H1 (cell line): ENCODE results near the gene MYLK2. TPM values are rescaled to one million over a fixed set of nuclear protein-coding genes. Genes with fewer than 3 reads are reported as not detected.

Source experiments
- CTCF ChIA-PET: fragments of 300-600 bp; sonication (Branson Sonifier 250); formaldehyde crosslinking; loops from one replicate; lab custom pipeline; 2021; ENCODE audit not compliant: partially characterized antibody; lab: Charles Lee
- POLR2A ChIA-PET: fragments of 300-600 bp; sonication (Branson Sonifier 250); formaldehyde crosslinking; loops from one replicate; lab custom pipeline; 2021; ENCODE audit warnings: inconsistent platforms; ENCODE audit not compliant: partially characterized antibody; lab: Charles Lee
- DNase-seq, 2 experiments: peaks; one replicate each; pipeline versions ENCODE4 v3.0.0 to v3.0.0-alpha.2; 2010 to 2022; ENCODE audit warnings: low spot score in 2 of 2, low read depth in 1 of 2, mixed read lengths in 1 of 2
- FAIRE-seq: peaks from 2 replicates; lab custom pipeline; 2011; peaks lifted over from hg19 to GRCh38; lab: Jason Lieb, UNC
- H2AFZ ChIP-seq: 2 replicates; pipeline ENCODE4 v1.8.1; 2012; ENCODE audit warnings: low read length, inconsistent platforms
- H2AK5ac ChIP-seq: 2 replicates; pipeline ENCODE4 v1.6.1; 2013; ENCODE audit warnings: low read depth, low read length
- H2BK120ac ChIP-seq: replicated peaks from 2 replicates; pipeline ENCODE3; 2013; ENCODE audit warnings: low read depth, low read length, inconsistent platforms
- H2BK12ac ChIP-seq: 2 replicates; pipeline ENCODE4 v1.6.1; 2013; ENCODE audit warnings: low read depth, low read length
- H2BK15ac ChIP-seq: 2 replicates; pipeline ENCODE4 v1.6.1; 2013; ENCODE audit warnings: low read length
- H2BK20ac ChIP-seq: 2 replicates; pipeline ENCODE4 v1.6.1; 2013; ENCODE audit warnings: low read length
- H2BK5ac ChIP-seq: 2 replicates; pipeline ENCODE4 v1.6.1; 2013; ENCODE audit warnings: low read depth, low read length
- H3K14ac ChIP-seq: 2 replicates; pipeline ENCODE4 v1.6.1; 2013; ENCODE audit warnings: inconsistent platforms; ENCODE audit not compliant: insufficient read length
- H3K18ac ChIP-seq: 2 replicates; pipeline ENCODE4 v1.6.1; 2013; ENCODE audit warnings: low read length; ENCODE audit errors: extremely low read depth
- H3K23ac ChIP-seq: 2 replicates; pipeline ENCODE4 v1.6.1; 2013; ENCODE audit warnings: inconsistent platforms; ENCODE audit not compliant: insufficient read length
- H3K23me2 ChIP-seq: 2 replicates; pipeline ENCODE4 v1.6.1; 2013; ENCODE audit warnings: low read depth, low read length
- H3K27ac ChIP-seq: 2 replicates; pipeline ENCODE4 v1.6.1; 2011; ENCODE audit warnings: low read depth, low read length, inconsistent platforms
- H3K27me3 ChIP-seq, 4 experiments: replicated peaks in 1 of 4; 1 replicate in 1 of 4; 2 replicates in 3 of 4; pipeline versions ENCODE4 v1.6.1 to v1.8.1; 2011 to 2013; ENCODE audit warnings: low read length in 3 of 4, mild to moderate bottlenecking in 3 of 4, inconsistent platforms in 2 of 4, mixed read lengths in 2 of 4, moderate library complexity in 1 of 4; ENCODE audit not compliant: control insufficient read depth in 3 of 4, insufficient read depth in 3 of 4; ENCODE audit errors: extremely low read depth in 1 of 4
- H3K36me3 ChIP-seq, 4 experiments: 2 replicates each; pipeline versions ENCODE4 v1.6.1 to v1.8.1; 2011 to 2013; ENCODE audit warnings: mild to moderate bottlenecking in 4 of 4, low read length in 3 of 4, moderate library complexity in 2 of 4, control low read depth in 1 of 4, inconsistent platforms in 1 of 4; ENCODE audit not compliant: insufficient read depth in 4 of 4, control insufficient read depth in 2 of 4
- H3K4ac ChIP-seq: replicated peaks from 2 replicates; pipeline ENCODE3; 2013; ENCODE audit warnings: low read length, low read depth, mixed read lengths, inconsistent platforms; ENCODE audit not compliant: insufficient read length
- H3K4me1 ChIP-seq, 4 experiments: replicated peaks in 1 of 4; 1 replicate in 1 of 4; 2 replicates in 3 of 4; pipeline versions ENCODE4 v1.6.1 to v1.8.1; 2011 to 2013; ENCODE audit warnings: low read length in 3 of 4, inconsistent platforms in 2 of 4, mixed read lengths in 1 of 4; ENCODE audit not compliant: insufficient read depth in 4 of 4, control insufficient read depth in 3 of 4
- H3K4me2 ChIP-seq, 2 experiments: 2 replicates each; pipeline versions ENCODE4 v1.6.1 to v1.8.1; 2011 to 2013; ENCODE audit warnings: low read depth in 2 of 2, low read length in 2 of 2, control low read depth in 1 of 2, inconsistent platforms in 1 of 2, mild to moderate bottlenecking in 1 of 2; ENCODE audit not compliant: insufficient read depth in 1 of 2
- H3K4me3 ChIP-seq, 4 experiments: fragments of 200-600, 300-600 bp in 1 of 4; sonication (generic), shearing (Covaris generic), sonication (Bioruptor Twin) in 1 of 4; 2 replicates each; pipeline versions ENCODE4 v1.5.1 to v1.8.1; 2011 to 2016; ENCODE audit warnings: low read length in 4 of 4, low read depth in 3 of 4, control low read depth in 2 of 4, inconsistent platforms in 2 of 4, mild to moderate bottlenecking in 2 of 4, mixed read lengths in 1 of 4, moderate library complexity in 1 of 4; ENCODE audit not compliant: insufficient read depth in 2 of 4; ENCODE audit errors: extremely low read depth in 1 of 4
- H3K56ac ChIP-seq: replicated peaks from 2 replicates; pipeline ENCODE3; 2013; ENCODE audit warnings: low read depth, mild to moderate bottlenecking, mixed read lengths, low read length, inconsistent platforms; ENCODE audit not compliant: insufficient read length
- H3K79me1 ChIP-seq: 2 replicates; pipeline ENCODE4 v1.6.1; 2013; ENCODE audit warnings: low read depth, low read length, control low read depth
- H3K79me2 ChIP-seq, 2 experiments: 2 replicates each; pipeline versions ENCODE4 v1.6.1 to v1.8.1; 2012 to 2013; ENCODE audit warnings: low read length in 2 of 2, mild to moderate bottlenecking in 2 of 2, inconsistent platforms in 1 of 2; ENCODE audit not compliant: insufficient read depth in 2 of 2, control insufficient read depth in 1 of 2
- H3K9ac ChIP-seq, 4 experiments: replicated peaks in 1 of 4; 1 replicate in 1 of 4; 2 replicates in 3 of 4; pipeline versions ENCODE4 v1.6.1 to v1.8.1; 2011 to 2013; ENCODE audit warnings: low read depth in 3 of 4, low read length in 3 of 4, control low read depth in 2 of 4, mild to moderate bottlenecking in 2 of 4, moderate library complexity in 2 of 4, inconsistent platforms in 1 of 4; ENCODE audit errors: extremely low read depth in 1 of 4
- H3K9me3 ChIP-seq, 2 experiments: 2 replicates each; pipeline versions ENCODE4 v1.6.1 to v1.8.1; 2012 to 2013; ENCODE audit warnings: mild to moderate bottlenecking in 2 of 2, moderate library complexity in 2 of 2, control low read depth in 1 of 2, inconsistent platforms in 1 of 2, low read depth in 1 of 2, low read length in 1 of 2, mixed read lengths in 1 of 2; ENCODE audit not compliant: insufficient read depth in 2 of 2
- H4K20me1 ChIP-seq, 2 experiments: replicated peaks in 1 of 2; 2 replicates each; pipeline versions ENCODE3 to v1.8.1; 2011 to 2013; ENCODE audit warnings: inconsistent platforms in 2 of 2, low read length in 2 of 2, mild to moderate bottlenecking in 1 of 2; ENCODE audit not compliant: insufficient read depth in 2 of 2, control insufficient read depth in 1 of 2
- H4K5ac ChIP-seq: 2 replicates; pipeline ENCODE4 v1.6.1; 2013; ENCODE audit warnings: low read length, low read depth, mixed read lengths, inconsistent platforms; ENCODE audit not compliant: insufficient read length
- H4K8ac ChIP-seq: 2 replicates; pipeline ENCODE4 v1.8.0; 2013; ENCODE audit warnings: mild to moderate bottlenecking, moderate library complexity, low read length, inconsistent platforms; ENCODE audit not compliant: insufficient read depth; ENCODE audit errors: extremely low read depth
- H4K91ac ChIP-seq: replicated peaks from 2 replicates; pipeline ENCODE3; 2013; ENCODE audit warnings: low read length, mixed read lengths, inconsistent platforms; ENCODE audit not compliant: insufficient read length
- ASH2L ChIP-seq: fragments of 200-600, 300-600 bp; sonication (generic); IDR thresholded peaks from one replicate; pipeline ENCODE4 v1.7.1; 2017; ENCODE audit warnings: low read length
- BRCA1 ChIP-seq: IDR thresholded peaks from 2 replicates; pipeline ENCODE4 v1.6.1; 2012; ENCODE audit warnings: low read depth, low read length, improper control_type of control experiment
- CBX5 ChIP-seq: fragments of 300-800, 300-1000 bp; sonication (generic); IDR thresholded peaks from 2 replicates; pipeline ENCODE4 v1.7.1; 2016; ENCODE audit warnings: antibody characterized with exemption, low read length, low read depth
- FOSL1 ChIP-seq: IDR thresholded peaks from 2 replicates; pipeline ENCODE4 v1.6.1; 2011; ENCODE audit warnings: mild to moderate bottlenecking, low read depth, low read length, moderate library complexity; ENCODE audit not compliant: insufficient read depth
- GABPA ChIP-seq: IDR thresholded peaks from 2 replicates; pipeline ENCODE4 v1.6.1; 2011; ENCODE audit warnings: mild to moderate bottlenecking, low read length, moderate library complexity, borderline replicate concordance; ENCODE audit not compliant: insufficient read depth
- HDAC2 ChIP-seq, 2 experiments: fragments of 300-600 bp in 1 of 2; sonication (generic) in 1 of 2; IDR thresholded peaks; 2 replicates each; pipeline ENCODE4 v1.6.1; 2011 to 2012; ENCODE audit warnings: low read depth in 2 of 2, low read length in 2 of 2, mild to moderate bottlenecking in 2 of 2, moderate library complexity in 2 of 2, borderline replicate concordance in 1 of 2, inconsistent platforms in 1 of 2
- NANOG ChIP-seq: IDR thresholded peaks from 2 replicates; pipeline ENCODE4 v1.6.1; 2011; ENCODE audit warnings: low read length, low read depth, mild to moderate bottlenecking, inconsistent platforms; ENCODE audit not compliant: insufficient read depth, poor library complexity, severe bottlenecking
- POU5F1 ChIP-seq: IDR thresholded peaks from 2 replicates; pipeline ENCODE4 v1.6.1; 2011; ENCODE audit warnings: low read depth, mild to moderate bottlenecking, low read length, moderate library complexity
- SAP30 ChIP-seq: fragments of 300-600 bp; sonication (generic); IDR thresholded peaks from 2 replicates; pipeline ENCODE4 v1.7.1; 2012; ENCODE audit warnings: low read length, moderate library complexity, mild to moderate bottlenecking, inconsistent platforms; ENCODE audit not compliant: insufficient read depth, insufficient replicate concordance
- SIRT6 ChIP-seq: IDR thresholded peaks from one replicate; pipeline ENCODE4 v1.7.1; 2012; ENCODE audit warnings: low read length, inconsistent platforms
- SP4 ChIP-seq: IDR thresholded peaks from 2 replicates; pipeline ENCODE4 v1.6.1; 2012; ENCODE audit warnings: low read length, inconsistent platforms
- YY1 ChIP-seq: IDR thresholded peaks from 2 replicates; pipeline ENCODE4 v1.6.1; 2011; ENCODE audit warnings: low read depth, mild to moderate bottlenecking, low read length
- polyA plus RNA-seq, 7 experiments: library from polyadenylated mRNA; depleted of rRNA in 3 of 7; stranded (reverse) in 5 of 7; unstranded in 2 of 7; fragments of >200 nt in 5 of 7; fragments of 200-250 nt in 2 of 7; gene quantifications; 1 replicate in 5 of 7; 2 replicates in 1 of 7; 4 replicates in 1 of 7; pipeline versions ENCODE4 v1.2.1 to v1.2.3, GENCODE V29; 2011 to 2013; ENCODE audit warnings: missing spikeins in 2 of 7, mixed read lengths in 2 of 7
- total RNA-seq: library from RNA; stranded (reverse); fragmentation: NEBNext Ultra II Directional; extraction: Animal tissue kit (Norgen Biotek cat#: 25700); gene quantifications from 2 replicates; pipeline ENCODE4 v1.2.1, GENCODE V29; 2021
- TF ChIP-seq, protein P1 (sequence below): IDR thresholded peaks from 2 replicates; pipeline ENCODE4 v1.6.1; 2011; ENCODE audit warnings: low read depth, mild to moderate bottlenecking, low read length; ENCODE audit not compliant: insufficient read depth

MYLK2 gene
- total and polyA plus RNA-seq, 2 of the 8 experiments (the other 6 are each of a cell fraction or from before 2014, with no cell fraction given): 0.22 to 0.26 TPM

DNA sequence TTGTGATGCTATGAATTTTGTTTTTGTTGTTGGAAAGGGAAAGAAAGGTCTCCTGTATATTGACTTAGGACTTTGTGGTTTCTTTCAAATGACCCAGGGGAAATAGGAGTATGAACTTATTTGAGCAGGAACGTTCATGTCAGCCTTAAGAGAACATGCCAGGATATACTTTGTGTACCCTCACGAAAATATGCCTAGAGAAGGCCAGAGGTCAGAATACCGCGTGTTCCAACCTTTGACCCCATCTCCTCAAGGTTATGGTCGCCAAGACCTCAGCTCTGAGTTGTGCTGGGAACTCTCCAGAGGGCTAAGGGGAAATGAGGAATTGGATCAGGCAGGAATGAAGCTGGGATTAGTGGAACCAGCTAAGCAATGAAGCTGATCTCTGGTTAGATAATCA lies 62.8 kb downstream of the MYLK2 start (continued):
- TF ChIP-seq YY1: no peak

DNA sequence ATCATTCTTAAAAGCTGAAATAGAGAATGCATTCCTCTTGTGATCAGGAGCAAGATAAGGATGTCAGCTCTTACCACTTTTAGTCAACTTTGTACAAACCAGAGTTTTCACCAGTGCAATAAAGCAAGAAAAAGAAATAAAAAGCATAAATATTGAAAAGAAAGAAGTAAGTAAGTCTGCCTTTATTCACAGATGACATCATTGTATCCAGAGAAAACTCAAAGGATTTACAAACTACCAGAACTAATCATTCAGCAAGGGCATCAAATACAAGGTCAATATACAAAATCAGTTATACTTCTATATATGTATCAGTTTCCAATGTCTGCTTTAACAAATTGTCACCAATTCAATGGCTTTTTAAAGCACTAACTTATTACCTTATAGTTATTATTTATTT lies 64.7 kb downstream of the MYLK2 start:
- Histone ChIP-seq H3K27ac (no peak overlapping the region), H3K4ac (no peak overlapping the region), H2AK5ac (no peak overlapping the region), H4K8ac (no peak overlapping the region), H3K23me2 (peaks cover 7% of the 10 kb centered on the region; the same call in 1 of the 2 replicates), H3K23ac (no peak overlapping the region), H3K9me3 (no peaks in the 10 kb centered on the region), H3K79me1 (no peaks in the 10 kb centered on the region), H2AFZ (no peak overlapping the region), H4K5ac (no peak overlapping the region), H2BK12ac (no peak overlapping the region), H4K20me1 (no peaks in the 10 kb centered on the region), H2BK20ac (no peak overlapping the region), H4K91ac (no peak overlapping the region), H2BK5ac (no peak overlapping the region), H2BK15ac (no peak overlapping the region), H3K14ac (no peak overlapping the region), H3K56ac (no peak overlapping the region), H3K4me2 (no peak overlapping the region), H3K18ac (no peak overlapping the region), H3K79me2 (no peaks in the 10 kb centered on the region), H3K4me3 (no peak overlapping the region), H2BK120ac (no peak overlapping the region), H3K36me3 (no peaks in the 10 kb centered on the region), H3K4me1 (peaks cover 0 to 7% (median 4%) of the 10 kb centered on the region in 4 experiments; a peak in 4 of 7 replicates), H3K9ac (no peak overlapping the region), H3K27me3 (no peaks in the 10 kb centered on the region; a peak in 3 of 7 replicates)
- no peak for DNase-seq
- FAIRE-seq: no peak
- CTCF ChIA-PET: interaction anchor here (0.7 to 2.3 kb wide), 3 partner anchors 30 to 219 kb away, joined by 3 to 6 read pairs (median 4); no protein-coding TSS in a partner anchor
- POLR2A ChIA-PET: no interaction called here
- TF ChIP-seq GABPA: no peak
- TF ChIP-seq CBX5: no peak
- no peak for TF ChIP-seq POU5F1
- TF ChIP-seq, protein P1, sequence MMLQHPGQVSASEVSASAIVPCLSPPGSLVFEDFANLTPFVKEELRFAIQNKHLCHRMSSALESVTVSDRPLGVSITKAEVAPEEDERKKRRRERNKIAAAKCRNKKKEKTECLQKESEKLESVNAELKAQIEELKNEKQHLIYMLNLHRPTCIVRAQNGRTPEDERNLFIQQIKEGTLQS: no peak
- no peak for TF ChIP-seq HDAC2 (IDR thresholded peaks at IDR 0.05; ENCODE audit: borderline replicate concordance in 1 of 2, low read depth in 2 of 2, low read length in 2 of 2)
- TF ChIP-seq NANOG: no peak
- no peak for TF ChIP-seq FOSL1
- no peak for TF ChIP-seq BRCA1
- TF ChIP-seq SAP30: no peak
- TF ChIP-seq SP4: no peak
- TF ChIP-seq SIRT6: no peak
- TF ChIP-seq ASH2L: no peak
